ENCODE results near the gene RFC5. TPM values are rescaled to one million over a fixed set of nuclear protein-coding genes. Genes with fewer than 3 reads are reported as not detected.
"Not testable (repeated sequence)": the region's sequence is repeated elsewhere in the genome, so short reads cannot be mapped to it uniquely, and the experiment has no call there.

Gene RFC5
- polyA plus RNA-seq, 2 donors: 7.8 to 13.8 TPM

GRCh38 chr12:118065380-118065779 lies 48.9 kb downstream of the RFC5 start:
- Histone ChIP-seq H3K4me3 (ENCODE audit: low read depth in 1 of 2, low read length in 2 of 2) (no peak overlapping the region), H3K4me1 (ENCODE audit: control insufficient read depth in 2 of 2, insufficient read depth in 2 of 2, low read length in 1 of 2) (no peaks in the 10 kb centered on the region), H3K27ac (ENCODE audit: low read depth in 2 of 2, low read length in 1 of 2) (no peak overlapping the region), H3K36me3 (ENCODE audit: control insufficient read depth in 2 of 2, insufficient read depth in 2 of 2, low read length in 1 of 2) (no peaks in the 10 kb centered on the region), H3K27me3 (ENCODE audit: control insufficient read depth in 1 of 2, insufficient read depth in 2 of 2, low read length in 2 of 2) (no peaks in the 10 kb centered on the region), H3K9me3 (ENCODE audit: control insufficient read depth in 2 of 2, insufficient read depth in 1 of 2, low read depth in 1 of 2, low read length in 1 of 2) (no peaks in the 10 kb centered on the region)
- 81 to 86% methylated on average over 1 of the region's 1 CpG for WGBS, 2 donors

- H3K36me3 ChIP-seq (ENCODE audit: control insufficient read depth in 2 of 2, insufficient read depth in 2 of 2, low read length in 1 of 2): peaks cover 0 to under 1% of the 10 kb centered on the region in 2 donors
- 82 to 88% methylated on average over 2 of the region's 2 CpGs for WGBS, 2 donors
- no peaks in the 10 kb centered on the region for H3K27me3 ChIP-seq (ENCODE audit: control insufficient read depth in 1 of 2, insufficient read depth in 2 of 2, low read length in 2 of 2)
These were observed 51.9 kb downstream of the RFC5 start for GRCh38 chr12:118068445-118068844.

GRCh38 chr12:118070650-118071049 lies 54.1 kb downstream of the RFC5 start:
- Histone ChIP-seq H3K4me1 (ENCODE audit: control insufficient read depth in 2 of 2, insufficient read depth in 2 of 2, low read length in 1 of 2) (no peaks in the 10 kb centered on the region), H3K36me3 (ENCODE audit: control insufficient read depth in 2 of 2, insufficient read depth in 2 of 2, low read length in 1 of 2) (peaks cover 0 to 4% of the 10 kb centered on the region in 2 donors), H3K9me3 (ENCODE audit: control insufficient read depth in 2 of 2, insufficient read depth in 1 of 2, low read depth in 1 of 2, low read length in 1 of 2) (no peaks in the 10 kb centered on the region), H3K4me3 (ENCODE audit: low read depth in 1 of 2, low read length in 2 of 2) (no peak overlapping the region), H3K27ac (ENCODE audit: low read depth in 2 of 2, low read length in 1 of 2) (no peak overlapping the region), H3K27me3 (ENCODE audit: control insufficient read depth in 1 of 2, insufficient read depth in 2 of 2, low read length in 2 of 2) (no peaks in the 10 kb centered on the region)
- WGBS, 2 donors: 94 to 96% methylated on average over 3 of the region's 3 CpGs

More at GRCh38 chr12:118068445-118068844, 51.9 kb downstream of the RFC5 start:
- no peaks in the 10 kb centered on the region for H3K9me3 ChIP-seq (ENCODE audit: control insufficient read depth in 2 of 2, insufficient read depth in 1 of 2, low read depth in 1 of 2, low read length in 1 of 2)
- H3K4me1 ChIP-seq (ENCODE audit: control insufficient read depth in 2 of 2, insufficient read depth in 2 of 2, low read length in 1 of 2): no peaks in the 10 kb centered on the region
- no peak overlapping the region for H3K4me3 ChIP-seq (ENCODE audit: low read depth in 1 of 2, low read length in 2 of 2)
- H3K27ac ChIP-seq (ENCODE audit: low read depth in 2 of 2, low read length in 1 of 2): no peak overlapping the region

- Histone ChIP-seq H3K9me3 (ENCODE audit: control insufficient read depth in 2 of 2, insufficient read depth in 1 of 2, low read depth in 1 of 2, low read length in 1 of 2) (no peaks in the 10 kb centered on the region), H3K36me3 (ENCODE audit: control insufficient read depth in 2 of 2, insufficient read depth in 2 of 2, low read length in 1 of 2) (peaks cover 0 to 4% of the 10 kb centered on the region in 2 donors), H3K4me1 (ENCODE audit: control insufficient read depth in 2 of 2, insufficient read depth in 2 of 2, low read length in 1 of 2) (no peaks in the 10 kb centered on the region), H3K27ac (ENCODE audit: low read depth in 2 of 2, low read length in 1 of 2) (no peak overlapping the region), H3K27me3 (ENCODE audit: control insufficient read depth in 1 of 2, insufficient read depth in 2 of 2, low read length in 2 of 2) (no peaks in the 10 kb centered on the region), H3K4me3 (ENCODE audit: low read depth in 1 of 2, low read length in 2 of 2) (no peak overlapping the region)
- WGBS, 2 donors: 86 to 88% methylated on average over 4 of the region's 4 CpGs
These were observed 57.3 kb downstream of the RFC5 start for GRCh38 chr12:118073768-118074167.

- not testable (repeated sequence) for H3K27ac ChIP-seq (ENCODE audit: low read depth in 2 of 2, low read length in 1 of 2); H3K4me1 ChIP-seq (ENCODE audit: control insufficient read depth in 2 of 2, insufficient read depth in 2 of 2, low read length in 1 of 2); H3K9me3 ChIP-seq (ENCODE audit: control insufficient read depth in 2 of 2, insufficient read depth in 1 of 2, low read depth in 1 of 2, low read length in 1 of 2); H3K4me3 ChIP-seq (ENCODE audit: low read depth in 1 of 2, low read length in 2 of 2); H3K36me3 ChIP-seq (ENCODE audit: control insufficient read depth in 2 of 2, insufficient read depth in 2 of 2, low read length in 1 of 2); H3K27me3 ChIP-seq (ENCODE audit: control insufficient read depth in 1 of 2, insufficient read depth in 2 of 2, low read length in 2 of 2)
- WGBS, 2 donors: 93 to 96% methylated on average over 9 of the region's 9 CpGs
These were observed 65.0 kb downstream of the RFC5 start for GRCh38 chr12:118081521-118081920.

Other genes starting within 250 kb of the RFC5 start
- gene KSR2, start 47.7 kb upstream of the RFC5 start, polyA plus RNA-seq: under 1 TPM; 0.01 to 0.04 TPM
- gene WSB2, start 44.5 kb downstream of the RFC5 start, polyA plus RNA-seq: 10 to 100 TPM; 41.2 to 41.4 TPM
- 10 to 100 TPM; 15.6 to 24.6 TPM for gene VSIG10, start 87.3 kb downstream of the RFC5 start, polyA plus RNA-seq
- 100 to 1,000 TPM; 202 to 243 TPM for gene PEBP1, start 119.4 kb downstream of the RFC5 start, polyA plus RNA-seq